ENCODE data around the gene APOL3.

DNA sequence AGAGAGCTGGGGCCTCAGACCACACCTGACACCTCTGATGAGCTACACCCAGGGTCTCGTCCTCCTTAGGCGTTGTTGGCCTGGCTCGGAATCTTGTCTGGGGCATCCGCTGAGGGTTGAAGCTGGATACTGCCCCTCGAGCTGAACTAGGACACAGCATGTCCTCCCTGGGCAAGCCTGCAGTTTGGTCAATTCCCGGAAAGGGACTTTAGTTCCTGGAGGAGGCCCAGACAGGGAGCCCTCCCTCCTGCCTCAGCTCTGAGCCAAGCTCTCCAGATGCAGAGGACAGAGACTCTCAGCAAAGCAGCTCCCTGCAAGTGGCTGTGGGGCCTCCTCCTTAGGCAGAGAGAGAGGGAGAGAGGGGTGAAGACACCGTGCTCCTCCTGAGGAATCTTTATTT, 4.9 kb downstream of the APOL3 start:
- TF ChIP-seq, protein P1, sequence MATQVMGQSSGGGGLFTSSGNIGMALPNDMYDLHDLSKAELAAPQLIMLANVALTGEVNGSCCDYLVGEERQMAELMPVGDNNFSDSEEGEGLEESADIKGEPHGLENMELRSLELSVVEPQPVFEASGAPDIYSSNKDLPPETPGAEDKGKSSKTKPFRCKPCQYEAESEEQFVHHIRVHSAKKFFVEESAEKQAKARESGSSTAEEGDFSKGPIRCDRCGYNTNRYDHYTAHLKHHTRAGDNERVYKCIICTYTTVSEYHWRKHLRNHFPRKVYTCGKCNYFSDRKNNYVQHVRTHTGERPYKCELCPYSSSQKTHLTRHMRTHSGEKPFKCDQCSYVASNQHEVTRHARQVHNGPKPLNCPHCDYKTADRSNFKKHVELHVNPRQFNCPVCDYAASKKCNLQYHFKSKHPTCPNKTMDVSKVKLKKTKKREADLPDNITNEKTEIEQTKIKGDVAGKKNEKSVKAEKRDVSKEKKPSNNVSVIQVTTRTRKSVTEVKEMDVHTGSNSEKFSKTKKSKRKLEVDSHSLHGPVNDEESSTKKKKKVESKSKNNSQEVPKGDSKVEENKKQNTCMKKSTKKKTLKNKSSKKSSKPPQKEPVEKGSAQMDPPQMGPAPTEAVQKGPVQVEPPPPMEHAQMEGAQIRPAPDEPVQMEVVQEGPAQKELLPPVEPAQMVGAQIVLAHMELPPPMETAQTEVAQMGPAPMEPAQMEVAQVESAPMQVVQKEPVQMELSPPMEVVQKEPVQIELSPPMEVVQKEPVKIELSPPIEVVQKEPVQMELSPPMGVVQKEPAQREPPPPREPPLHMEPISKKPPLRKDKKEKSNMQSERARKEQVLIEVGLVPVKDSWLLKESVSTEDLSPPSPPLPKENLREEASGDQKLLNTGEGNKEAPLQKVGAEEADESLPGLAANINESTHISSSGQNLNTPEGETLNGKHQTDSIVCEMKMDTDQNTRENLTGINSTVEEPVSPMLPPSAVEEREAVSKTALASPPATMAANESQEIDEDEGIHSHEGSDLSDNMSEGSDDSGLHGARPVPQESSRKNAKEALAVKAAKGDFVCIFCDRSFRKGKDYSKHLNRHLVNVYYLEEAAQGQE (IDR thresholded peaks at IDR 0.05; ENCODE audit: borderline replicate concordance): no peak
- TF ChIP-seq, protein P2, sequence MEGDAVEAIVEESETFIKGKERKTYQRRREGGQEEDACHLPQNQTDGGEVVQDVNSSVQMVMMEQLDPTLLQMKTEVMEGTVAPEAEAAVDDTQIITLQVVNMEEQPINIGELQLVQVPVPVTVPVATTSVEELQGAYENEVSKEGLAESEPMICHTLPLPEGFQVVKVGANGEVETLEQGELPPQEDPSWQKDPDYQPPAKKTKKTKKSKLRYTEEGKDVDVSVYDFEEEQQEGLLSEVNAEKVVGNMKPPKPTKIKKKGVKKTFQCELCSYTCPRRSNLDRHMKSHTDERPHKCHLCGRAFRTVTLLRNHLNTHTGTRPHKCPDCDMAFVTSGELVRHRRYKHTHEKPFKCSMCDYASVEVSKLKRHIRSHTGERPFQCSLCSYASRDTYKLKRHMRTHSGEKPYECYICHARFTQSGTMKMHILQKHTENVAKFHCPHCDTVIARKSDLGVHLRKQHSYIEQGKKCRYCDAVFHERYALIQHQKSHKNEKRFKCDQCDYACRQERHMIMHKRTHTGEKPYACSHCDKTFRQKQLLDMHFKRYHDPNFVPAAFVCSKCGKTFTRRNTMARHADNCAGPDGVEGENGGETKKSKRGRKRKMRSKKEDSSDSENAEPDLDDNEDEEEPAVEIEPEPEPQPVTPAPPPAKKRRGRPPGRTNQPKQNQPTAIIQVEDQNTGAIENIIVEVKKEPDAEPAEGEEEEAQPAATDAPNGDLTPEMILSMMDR (IDR thresholded peaks at IDR 0.05; ENCODE audit: poor library complexity, severe bottlenecking): no peak
- TF ChIP-seq RAD21 (conservative IDR thresholded peaks at IDR 0.05) (no peak), SMC3 (conservative IDR thresholded peaks at IDR 0.05; ENCODE audit: poor library complexity) (no peak), POLR2AphosphoS5 (IDR thresholded peaks at IDR 0.05) (no peak), MXI1 (conservative IDR thresholded peaks at IDR 0.05; ENCODE audit: poor library complexity, severe bottlenecking) (no peak), EZH2 (IDR thresholded peaks at IDR 0.05; ENCODE audit: borderline replicate concordance, insufficient read depth, low read length, poor library complexity, severe bottlenecking) (no peak), EP300 (conservative IDR thresholded peaks at IDR 0.05; ENCODE audit: poor library complexity, severe bottlenecking) (no peak)
